GM21423 (cell line): ENCODE data around the gene SPAST.
"Not testable (repeated sequence)": the region's sequence is repeated elsewhere in the genome, so short reads cannot be mapped to it uniquely, and the experiment has no call there.

Experiments
- ATAC-seq: cut with Tn5 transposase; IDR thresholded peaks from one replicate; pipeline ENCODE4 v1.9.1; 2021; ENCODE audit warnings: mild to moderate bottlenecking, moderate library complexity; ENCODE audit not compliant: unreplicated experiment

The SPAST gene, protein sequence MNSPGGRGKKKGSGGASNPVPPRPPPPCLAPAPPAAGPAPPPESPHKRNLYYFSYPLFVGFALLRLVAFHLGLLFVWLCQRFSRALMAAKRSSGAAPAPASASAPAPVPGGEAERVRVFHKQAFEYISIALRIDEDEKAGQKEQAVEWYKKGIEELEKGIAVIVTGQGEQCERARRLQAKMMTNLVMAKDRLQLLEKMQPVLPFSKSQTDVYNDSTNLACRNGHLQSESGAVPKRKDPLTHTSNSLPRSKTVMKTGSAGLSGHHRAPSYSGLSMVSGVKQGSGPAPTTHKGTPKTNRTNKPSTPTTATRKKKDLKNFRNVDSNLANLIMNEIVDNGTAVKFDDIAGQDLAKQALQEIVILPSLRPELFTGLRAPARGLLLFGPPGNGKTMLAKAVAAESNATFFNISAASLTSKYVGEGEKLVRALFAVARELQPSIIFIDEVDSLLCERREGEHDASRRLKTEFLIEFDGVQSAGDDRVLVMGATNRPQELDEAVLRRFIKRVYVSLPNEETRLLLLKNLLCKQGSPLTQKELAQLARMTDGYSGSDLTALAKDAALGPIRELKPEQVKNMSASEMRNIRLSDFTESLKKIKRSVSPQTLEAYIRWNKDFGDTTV

DNA sequence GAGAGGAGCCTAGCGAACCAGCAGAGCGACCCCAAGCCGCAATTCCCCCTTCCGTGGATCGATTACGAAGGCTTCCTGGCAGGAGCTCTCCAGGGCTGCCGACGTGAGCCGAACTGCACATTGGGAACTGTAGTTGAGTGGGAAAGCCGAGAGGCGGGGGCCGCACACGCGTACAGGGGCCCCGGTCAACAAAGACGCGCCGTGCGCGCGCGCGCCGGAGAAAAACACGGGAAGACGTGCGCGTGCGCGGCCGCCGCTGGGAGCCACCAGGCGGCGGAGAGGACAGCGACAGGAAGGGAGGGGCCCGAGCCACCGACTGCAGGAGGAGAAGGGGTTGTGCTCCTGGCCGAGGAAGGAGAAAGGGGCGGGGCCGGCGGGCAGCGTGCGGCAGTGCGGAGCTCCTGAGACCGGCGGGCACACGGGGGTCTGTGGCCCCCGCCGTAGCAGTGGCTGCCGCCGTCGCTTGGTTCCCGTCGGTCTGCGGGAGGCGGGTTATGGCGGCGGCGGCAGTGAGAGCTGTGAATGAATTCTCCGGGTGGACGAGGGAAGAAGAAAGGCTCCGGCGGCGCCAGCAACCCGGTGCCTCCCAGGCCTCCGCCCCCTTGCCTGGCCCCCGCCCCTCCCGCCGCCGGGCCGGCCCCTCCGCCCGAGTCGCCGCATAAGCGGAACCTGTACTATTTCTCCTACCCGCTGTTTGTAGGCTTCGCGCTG, at the start of gene SPAST:
Gene SPAST (plus strand): TSS at position 247 of the 711 bp plus-strand sequence. CDS start 276 bp downstream, at position 523.
- peak; percentile 96 for ATAC-seq

DNA sequence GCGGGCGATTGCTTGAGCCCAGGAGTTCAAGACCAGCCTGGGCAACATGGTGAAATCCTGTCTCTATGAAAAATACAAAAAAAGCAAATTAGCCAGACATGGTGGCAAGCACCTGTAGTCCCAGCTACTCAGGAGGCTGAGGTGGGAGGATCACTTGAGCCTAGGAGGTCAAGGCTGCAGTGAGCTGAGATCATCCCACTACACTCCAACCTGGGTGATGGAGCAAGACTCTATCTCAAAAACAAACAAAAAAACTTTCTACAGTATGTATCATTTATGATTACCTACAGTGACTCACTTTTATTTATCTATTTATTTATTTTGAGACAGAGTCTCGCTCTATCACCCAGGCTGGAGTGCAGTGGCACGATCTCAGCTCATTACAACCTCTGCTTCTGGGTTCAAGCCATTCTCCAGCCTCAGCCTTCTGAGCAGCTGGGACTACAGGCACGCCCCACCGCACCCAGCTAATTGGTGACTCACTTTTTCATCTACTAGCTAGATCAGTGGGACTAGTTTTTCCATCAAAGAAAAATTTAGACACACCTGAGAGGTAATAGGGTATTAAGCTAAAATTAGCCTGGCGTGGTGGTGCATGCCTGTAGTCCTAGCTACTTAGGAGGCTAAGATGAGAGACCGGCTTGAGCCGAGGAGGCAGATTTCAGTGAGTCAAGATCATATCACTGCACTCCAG, 44.4 kb upstream of the SPAST start:
- not testable (repeated sequence) for ATAC-seq

DNA sequence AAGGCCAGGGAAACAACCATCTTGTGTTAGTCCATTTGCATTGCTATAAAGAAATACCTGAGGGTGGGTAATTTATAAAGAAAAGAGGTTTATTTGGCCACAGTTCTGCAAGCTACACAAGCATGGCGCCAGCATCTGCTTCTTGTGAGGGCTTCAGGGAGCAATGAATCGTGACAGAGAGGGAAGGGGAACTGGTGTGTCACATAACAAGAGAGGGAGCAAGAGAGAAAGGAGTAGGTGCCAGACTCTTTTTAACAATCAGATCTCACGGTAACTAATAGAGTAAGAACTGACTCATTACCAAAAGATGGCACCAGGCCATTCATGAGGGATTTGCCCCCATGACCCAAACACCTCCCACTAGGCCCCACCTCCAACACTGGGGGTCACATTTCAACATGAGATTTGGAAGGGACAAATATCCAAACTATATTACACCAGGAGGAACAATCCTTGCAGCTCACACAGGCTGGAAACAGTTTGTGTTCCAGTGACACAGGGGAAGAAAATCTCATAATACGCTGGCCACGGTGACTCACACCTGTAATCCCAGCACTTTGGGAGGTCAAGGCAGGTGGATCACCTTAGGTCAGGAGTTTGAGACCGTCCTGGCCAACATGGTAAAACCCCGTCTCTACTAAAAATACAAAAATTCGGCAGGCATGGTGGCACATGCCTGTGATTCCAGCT, 29.0 kb upstream of the SPAST start:
- ATAC-seq = not testable (repeated sequence)

DNA sequence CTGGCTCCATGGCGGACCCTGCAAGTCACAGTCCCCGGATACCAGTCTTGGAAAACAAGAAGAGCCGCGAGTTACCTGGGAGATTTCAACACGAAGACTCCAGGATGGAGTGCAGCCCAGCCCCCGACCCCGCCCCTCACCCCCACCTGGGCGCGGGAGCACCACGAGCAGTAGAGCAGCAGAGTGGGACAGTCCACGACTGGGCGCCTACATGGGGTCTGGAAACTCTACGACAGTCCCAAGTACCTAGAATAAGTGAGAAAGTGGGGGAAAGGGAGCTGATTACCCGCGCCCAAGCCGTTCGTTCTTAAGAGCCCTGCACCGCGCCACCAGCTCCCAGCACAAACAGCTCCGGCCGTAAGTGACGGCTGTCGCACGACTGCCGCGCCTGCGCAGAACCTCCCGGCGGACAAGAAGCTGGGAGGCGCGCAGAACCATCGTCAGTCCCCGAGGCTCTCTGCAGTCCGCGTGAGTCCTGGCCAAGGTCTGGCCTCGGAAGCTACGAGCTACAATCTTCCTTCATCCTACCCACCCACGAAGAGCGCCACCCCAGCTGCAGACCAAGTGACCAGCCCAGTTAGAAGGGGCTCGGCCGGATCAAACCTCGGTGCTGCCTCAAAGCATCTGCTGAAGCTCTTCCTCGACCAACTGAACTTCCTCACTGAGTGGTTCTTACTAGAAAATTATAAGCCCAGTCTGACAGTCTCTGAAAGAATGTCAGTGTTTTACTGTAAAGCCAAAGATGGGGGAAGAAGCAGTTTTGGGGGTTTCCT, 23.7 kb upstream of the SPAST start, which contains the start of gene DPY30:
Gene DPY30 (minus strand): TSS at position 359 of the 773 bp plus-strand sequence. CDS start 349 bp downstream, at position 10.
- ATAC-seq = peak; percentile 86

DNA sequence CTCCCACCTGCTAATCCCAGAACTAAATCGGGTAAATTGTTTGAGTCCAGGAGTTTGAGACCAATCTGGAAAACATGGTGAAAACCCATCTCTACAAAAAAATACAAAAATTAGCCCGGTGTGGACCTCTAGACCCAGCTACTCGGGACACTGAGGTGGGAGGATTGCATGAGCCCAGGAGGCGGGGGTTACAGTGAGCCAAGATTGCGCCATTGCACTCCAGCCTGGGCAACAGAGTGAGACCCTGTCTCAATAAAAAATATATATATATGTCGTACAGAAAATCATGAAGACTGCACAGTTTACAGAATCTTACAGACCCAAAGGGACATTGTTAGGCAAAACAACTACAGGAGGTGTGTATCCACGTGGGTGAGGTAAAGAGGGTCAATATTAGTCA, 19.8 kb upstream of the SPAST start:
- no peak for ATAC-seq

DNA sequence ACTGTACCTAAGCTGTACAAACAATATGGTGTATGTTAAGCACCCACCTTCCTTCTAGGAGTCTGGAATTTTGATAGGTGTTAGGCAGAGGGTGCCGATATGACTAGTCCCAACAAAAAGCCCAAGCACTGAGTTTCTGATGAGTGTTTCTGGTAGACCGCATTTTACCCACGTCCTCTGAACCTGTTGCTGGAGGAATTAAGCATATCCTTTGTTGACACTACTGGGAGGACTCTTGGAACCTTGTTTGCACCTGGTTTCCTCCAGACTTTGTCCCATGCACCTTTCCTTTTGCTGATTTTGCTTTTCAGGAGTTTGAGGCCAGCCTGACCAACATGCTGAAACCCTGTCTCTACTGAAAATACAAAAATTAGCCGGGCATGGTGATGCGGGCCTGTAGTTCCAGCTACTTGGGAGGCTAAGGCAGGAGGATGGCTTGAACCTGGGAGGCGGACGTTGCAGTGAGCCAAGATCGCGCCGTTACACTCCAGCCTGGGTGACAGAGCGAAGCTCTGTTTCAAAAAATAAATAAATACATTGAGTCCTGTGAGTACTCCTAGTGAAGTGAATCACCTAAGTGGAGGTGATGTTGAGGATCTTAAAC, 11.4 kb upstream of the SPAST start:
- ATAC-seq = no peak

DNA sequence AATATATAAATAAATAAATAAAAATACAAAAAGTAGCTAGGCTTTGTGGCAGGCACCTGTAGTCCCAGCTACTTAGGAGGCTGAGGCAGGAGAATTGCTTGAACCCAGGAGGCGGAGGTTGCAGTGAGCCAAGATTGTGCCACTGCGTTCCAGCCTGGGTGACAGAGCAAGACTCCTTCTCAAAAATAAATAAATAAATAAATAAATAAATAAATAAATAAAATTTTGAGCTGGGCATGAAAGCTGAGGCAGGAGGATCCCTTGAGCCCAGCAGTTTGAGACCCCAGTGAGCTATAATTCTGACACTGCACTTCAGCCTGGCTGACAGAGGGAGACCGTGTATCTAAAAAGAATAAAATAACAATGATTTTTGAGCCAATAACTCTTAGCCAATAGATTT, 8.8 kb upstream of the SPAST start:
- not testable (repeated sequence) for ATAC-seq

DNA sequence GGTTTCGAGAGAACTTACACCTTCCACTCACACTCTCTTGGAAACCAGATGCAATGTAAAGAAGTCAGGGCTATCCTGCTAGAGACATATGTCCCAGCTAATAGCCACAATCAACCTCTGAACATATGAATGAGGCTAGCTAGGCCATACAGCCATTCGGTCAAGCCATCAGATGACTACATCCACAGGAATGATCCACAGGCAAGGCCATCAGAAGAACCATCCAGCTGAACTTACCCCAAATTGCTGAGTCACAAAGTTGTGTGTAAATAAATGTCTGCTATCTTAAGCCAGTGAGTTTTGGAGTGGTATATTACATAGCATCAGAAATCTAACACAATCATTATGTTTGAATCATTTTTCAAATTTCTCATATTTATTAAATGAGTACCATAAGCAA, 5.2 kb upstream of the SPAST start:
- no peak for ATAC-seq

DNA sequence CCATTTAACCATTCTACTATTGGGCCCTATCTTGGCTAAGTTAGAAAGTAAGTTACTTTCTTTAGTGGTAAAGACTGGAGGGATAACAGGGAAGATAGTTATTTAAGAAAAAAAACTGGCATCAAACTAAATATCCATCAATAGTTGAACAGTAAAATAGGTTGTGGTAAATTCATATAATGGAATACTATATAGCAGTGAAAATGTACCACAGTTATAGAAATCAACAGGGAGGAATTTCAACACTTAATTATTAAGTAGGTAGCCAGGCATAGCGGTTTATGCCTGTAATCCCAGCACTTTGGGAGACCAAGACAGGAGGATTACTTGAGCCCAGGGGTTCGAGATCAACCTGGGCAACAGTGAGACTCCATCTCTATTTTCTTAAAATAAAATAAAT, 3.1 kb upstream of the SPAST start:
- no peak for ATAC-seq

DNA sequence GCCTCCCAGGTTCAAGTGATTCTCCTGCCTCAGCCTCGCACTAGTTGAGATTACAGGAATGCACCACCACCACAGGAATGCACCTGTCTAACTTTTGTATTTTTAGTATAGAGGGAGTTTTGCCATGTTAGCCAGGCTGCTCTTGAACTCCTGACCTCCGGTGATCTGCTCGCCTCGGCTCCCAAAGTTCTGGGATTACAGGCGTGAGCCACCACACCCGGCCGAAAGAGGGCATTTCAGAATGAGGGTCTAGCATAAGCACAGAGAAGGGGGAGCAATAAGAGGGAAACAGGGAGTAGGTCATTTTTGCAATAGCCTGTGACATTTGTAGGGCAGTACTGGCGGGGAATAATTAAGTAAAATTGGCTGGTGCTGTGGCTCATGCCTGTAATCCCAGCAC, 1.9 kb upstream of the SPAST start:
- no peak for ATAC-seq

DNA sequence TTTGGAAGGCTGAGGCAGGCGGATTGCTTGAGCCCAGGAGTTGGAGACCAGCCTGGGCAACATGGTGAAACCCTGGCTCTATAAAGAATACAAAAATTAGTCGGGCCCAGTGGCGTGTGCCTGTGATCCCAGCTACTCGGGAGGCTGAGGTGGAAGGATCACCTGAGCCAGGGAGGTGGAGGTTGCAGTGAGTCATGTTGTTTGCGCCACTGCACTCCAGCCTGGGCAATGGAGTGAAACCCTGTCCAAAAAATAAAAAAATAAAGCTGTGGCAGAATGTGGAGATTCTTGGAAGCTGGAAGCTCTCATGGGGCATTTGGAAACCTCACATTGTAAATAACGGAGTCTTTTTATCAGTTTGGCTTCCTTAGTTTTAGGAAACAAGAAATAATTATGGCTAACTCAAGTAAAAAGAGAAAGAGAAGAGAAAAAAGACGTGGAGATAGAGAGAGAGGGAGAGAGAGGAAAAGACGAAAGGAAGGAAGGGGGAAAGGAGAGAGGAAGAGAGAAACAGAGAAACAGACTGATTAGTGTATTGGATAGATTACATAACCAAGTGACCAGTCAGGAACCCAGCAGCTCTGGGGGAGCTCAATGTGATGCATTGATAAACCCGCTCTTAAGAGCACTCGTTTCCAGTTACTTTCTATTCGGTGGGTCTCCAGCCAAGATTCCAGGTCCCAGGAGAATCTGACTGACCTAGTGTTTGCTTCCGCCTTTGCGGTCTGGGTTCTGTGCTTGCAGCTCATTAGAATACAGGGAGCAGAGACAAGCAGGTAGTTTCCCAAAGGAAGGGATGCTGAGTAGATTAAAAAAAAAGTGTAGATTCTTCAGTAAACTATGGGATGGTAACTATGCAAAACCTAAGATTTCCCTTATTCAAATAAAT, 1.1 kb upstream of the SPAST start:
- ATAC-seq = no peak

DNA sequence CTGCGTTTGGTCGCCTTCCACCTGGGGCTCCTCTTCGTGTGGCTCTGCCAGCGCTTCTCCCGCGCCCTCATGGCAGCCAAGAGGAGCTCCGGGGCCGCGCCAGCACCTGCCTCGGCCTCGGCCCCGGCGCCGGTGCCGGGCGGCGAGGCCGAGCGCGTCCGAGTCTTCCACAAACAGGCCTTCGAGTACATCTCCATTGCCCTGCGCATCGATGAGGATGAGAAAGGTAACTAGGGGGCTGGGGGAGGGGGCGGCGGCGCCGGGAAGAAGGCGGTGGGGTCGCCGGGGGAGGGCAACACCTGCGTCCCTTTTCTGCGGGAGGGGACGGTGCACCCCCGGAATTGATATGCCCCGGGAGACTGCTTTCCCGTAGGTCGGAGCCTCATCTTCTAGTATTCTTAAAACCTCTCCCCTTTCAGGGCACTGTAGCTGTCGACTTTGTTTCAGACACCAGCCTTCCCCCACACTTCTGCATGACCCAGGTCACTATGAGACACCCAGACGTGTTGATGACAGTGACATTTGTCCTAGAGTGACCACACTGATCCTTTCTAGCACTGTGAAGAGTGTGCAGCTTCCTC, 755 bp downstream of the SPAST start:
- ATAC-seq = peak; percentile 3

DNA sequence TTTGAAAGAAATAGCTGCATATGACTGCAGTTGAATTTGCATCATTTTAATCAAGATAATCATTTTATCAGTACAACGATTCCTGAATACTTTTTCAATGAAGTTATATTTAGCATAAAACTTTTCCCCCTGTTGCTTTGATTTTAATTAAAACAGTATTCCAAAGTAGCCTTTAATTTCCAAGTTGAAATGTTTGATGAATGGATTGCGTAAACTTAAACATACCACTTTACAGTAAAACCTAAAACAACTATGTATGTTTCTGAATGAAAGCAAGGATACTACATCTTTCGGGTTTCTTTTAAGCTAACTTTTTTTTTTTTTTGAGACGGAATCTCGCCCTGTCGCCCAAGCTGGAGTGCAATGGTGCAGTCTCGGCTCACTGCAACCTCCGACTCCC, 1.4 kb downstream of the SPAST start:
- no peak for ATAC-seq

DNA sequence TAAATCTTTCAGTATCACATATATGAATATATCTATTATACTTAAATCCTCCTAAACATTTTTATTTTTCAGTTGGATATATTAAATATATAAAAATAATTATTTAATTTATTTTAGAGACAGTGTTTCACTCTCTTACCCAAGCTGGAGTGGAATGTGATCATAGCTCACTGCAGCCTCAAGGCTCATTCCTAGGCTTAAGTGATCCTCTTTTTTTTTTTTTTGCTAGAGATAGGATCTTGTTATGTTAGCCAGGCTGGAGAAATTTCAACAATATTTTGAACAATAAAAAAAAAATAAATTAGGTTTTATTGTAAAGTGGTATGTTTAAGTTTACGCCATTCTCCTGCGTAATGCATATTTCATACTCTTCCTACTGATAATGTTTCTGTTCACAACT, 4.2 kb downstream of the SPAST start:
- ATAC-seq = no peak

DNA sequence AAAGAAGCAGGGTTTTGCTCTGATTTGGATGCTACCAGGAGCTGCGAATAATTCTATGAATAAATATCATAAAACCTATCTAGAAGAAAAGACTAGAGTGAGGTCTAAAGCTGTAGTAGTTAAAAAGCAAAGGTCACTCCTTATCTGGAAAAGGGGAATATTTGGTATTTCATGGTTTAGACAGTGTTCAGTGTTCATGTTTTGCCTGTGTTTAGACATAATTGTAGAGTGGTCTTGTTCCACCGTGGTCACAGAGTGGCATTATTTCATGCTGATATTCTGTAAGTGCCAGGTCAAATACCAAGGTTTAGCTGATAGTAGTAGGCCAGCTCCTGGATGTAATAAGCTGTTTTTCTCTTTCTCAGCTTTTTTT, 10.8 kb downstream of the SPAST start:
- ATAC-seq = no peak

DNA sequence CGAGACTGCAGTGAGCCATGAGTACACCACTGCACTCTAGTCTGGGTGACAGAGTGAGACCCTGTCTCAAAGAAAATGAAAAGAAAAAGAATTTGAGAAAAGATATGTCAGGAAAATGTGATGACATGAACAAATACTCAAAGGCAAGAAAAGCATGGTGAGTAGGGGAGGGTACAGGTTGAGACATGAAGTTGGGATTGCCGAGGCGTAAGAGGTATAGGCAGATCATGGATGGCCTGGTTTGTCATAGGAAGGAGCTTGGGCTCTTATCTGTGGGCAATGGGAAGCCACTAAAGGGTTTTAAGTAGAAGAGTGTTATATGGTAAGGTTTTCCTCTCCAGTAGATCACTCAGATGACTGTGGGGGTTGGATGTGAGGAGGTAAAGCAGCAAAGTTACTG, 32.3 kb downstream of the SPAST start:
- no peak for ATAC-seq

DNA sequence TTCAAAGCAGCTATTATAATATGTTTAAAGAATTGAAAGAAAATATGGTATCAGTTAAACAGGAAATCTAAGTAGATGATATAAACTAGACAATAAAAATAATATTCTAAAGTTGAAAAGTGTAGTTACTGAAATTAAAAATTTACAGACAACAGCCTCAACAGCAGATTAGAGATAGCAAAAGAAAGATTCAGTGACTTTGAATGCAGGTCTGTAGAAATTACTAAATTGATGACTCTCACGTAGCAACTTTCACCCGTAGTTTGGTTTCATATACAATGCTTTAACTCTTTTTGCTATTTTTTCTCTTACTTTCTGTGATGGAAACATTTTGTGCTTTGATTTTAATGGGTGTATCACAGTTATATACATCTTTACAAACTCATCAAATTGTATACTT, 44.8 kb downstream of the SPAST start:
- ATAC-seq = no peak

DNA sequence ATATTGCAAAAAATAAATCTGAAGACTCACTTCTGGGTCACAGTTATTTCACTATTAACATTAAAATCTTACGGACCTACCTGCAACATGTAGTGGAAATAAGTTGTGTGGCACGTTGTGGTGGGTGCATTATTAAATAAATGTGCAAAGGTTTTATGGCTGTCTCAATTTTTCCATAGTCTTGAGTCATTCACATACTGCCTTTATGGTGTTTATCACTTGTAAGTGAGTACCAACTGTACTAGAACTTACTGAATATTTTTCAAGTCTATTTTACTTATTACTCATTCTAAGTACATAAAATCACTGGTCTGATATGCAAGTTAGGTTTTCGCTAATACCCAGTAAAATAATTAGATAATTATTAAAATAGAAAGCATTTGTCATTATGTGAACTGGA, 54.7 kb downstream of the SPAST start:
- no peak for ATAC-seq
